ENCODE data around the gene FLAD1. TPM values are rescaled to one million over a fixed set of nuclear protein-coding genes. Genes with fewer than 3 reads are reported as not detected.

FLAD1 gene
- total RNA-seq, 1 experiment from 2014 or later = 88.3 TPM

- CTCF ChIA-PET = interaction anchor here (0.6 to 8.3 kb wide), 26 partner anchors 10 to 235 kb away, joined by 3 to 176 read pairs (median 8); partner anchors contain the start of genes ADAM15, EFNA4, FLAD1 and KRTCAP2
- ATAC-seq = no peak
- DNase-seq (ENCODE audit: low spot score) = no peak
- Mint-ChIP-seq H3K27ac (no peak overlapping the region; the same call in 1 of the 2 replicates), H3K4me1 (peaks cover 42% of the 10 kb centered on the region), H3K27me3 (ENCODE audit: low read depth) (no peaks in the 10 kb centered on the region), H3K4me3 (no peak overlapping the region), H3K9me3 (no peaks in the 10 kb centered on the region), H3K36me3 (peaks cover 20% of the 10 kb centered on the region)
- POLR2A ChIA-PET = interaction anchor here (0.6 to 7.3 kb wide), 19 partner anchors 9 to 222 kb away, joined by 3 to 176 read pairs (median 4); partner anchors contain the start of genes FLAD1, KCNN3, KRTCAP2 and LENEP
- TF ChIP-seq GABPB1 (CRISPR knock-in tag; IDR thresholded peaks at IDR 0.05) = 0 out of 2 replicates have a peak, but pooled peaks have one; percentile 3
- TF ChIP-seq EMX1 (CRISPR knock-in tag; IDR thresholded peaks at IDR 0.05) = peak; percentile 64
- TF ChIP-seq MAX (CRISPR knock-in tag; IDR thresholded peaks at IDR 0.05) = no peak
Measured at GRCh38 chr1:154971341-154971998, 11.7 kb upstream of the FLAD1 start.

- no peak for ATAC-seq
- Mint-ChIP-seq H3K4me3 (no peak overlapping the region), H3K4me1 (peaks cover 42% of the 10 kb centered on the region), H3K27me3 (ENCODE audit: low read depth) (no peaks in the 10 kb centered on the region), H3K36me3 (peaks cover 13% of the 10 kb centered on the region), H3K27ac (no peak overlapping the region), H3K9me3 (no peaks in the 10 kb centered on the region)
- ChIA-PET POLR2A (interaction anchor here (0.5 to 7.3 kb wide), 11 partner anchors 10 to 222 kb away, joined by 3 to 176 read pairs (median 6); partner anchors contain the start of genes FLAD1, LENEP, PBXIP1 and PMVK), CTCF (interaction anchor here (0.9 to 8.3 kb wide), 13 partner anchors 11 to 201 kb away, joined by 3 to 176 read pairs (median 20); partner anchors contain the start of genes ADAM15, EFNA4, FLAD1 and KRTCAP2)
- DNase-seq (ENCODE audit: low spot score) = no peak
- TF ChIP-seq MXD4 (CRISPR knock-in tag; IDR thresholded peaks at IDR 0.05; ENCODE audit: borderline replicate concordance) = no peak
- no peak for TF ChIP-seq ATF1 (CRISPR knock-in tag; IDR thresholded peaks at IDR 0.05)
- TF ChIP-seq OVOL2 (CRISPR knock-in tag; IDR thresholded peaks at IDR 0.05; ENCODE audit: borderline replicate concordance) = no peak
- no peak for TF ChIP-seq CREM (CRISPR knock-in tag; IDR thresholded peaks at IDR 0.05)
- no peak for TF ChIP-seq ZNF281 (CRISPR knock-in tag; IDR thresholded peaks at IDR 0.05)
- TF ChIP-seq STAT6 (CRISPR knock-in tag; conservative IDR thresholded peaks at IDR 0.05; ENCODE audit: low read depth) = no peak
- TF ChIP-seq ZNF671 (CRISPR knock-in tag; IDR thresholded peaks at IDR 0.05) = no peak
- TF ChIP-seq TCF7 (CRISPR knock-in tag; IDR thresholded peaks at IDR 0.05; ENCODE audit: low read depth) = no peak
- no peak for TF ChIP-seq FOXP1 (CRISPR knock-in tag; IDR thresholded peaks at IDR 0.05; ENCODE audit: borderline replicate concordance)
- TF ChIP-seq ZMAT4 (CRISPR knock-in tag; IDR thresholded peaks at IDR 0.05) = no peak
- TF ChIP-seq GABPB1 (CRISPR knock-in tag; IDR thresholded peaks at IDR 0.05) = no peak
- no peak for TF ChIP-seq ZBTB43 (CRISPR knock-in tag; IDR thresholded peaks at IDR 0.05)
- TF ChIP-seq NFYB (CRISPR knock-in tag; conservative IDR thresholded peaks at IDR 0.05; ENCODE audit: low read depth) = no peak
- no peak for TF ChIP-seq TP53 (CRISPR knock-in tag; IDR thresholded peaks at IDR 0.05)
- no peak for TF ChIP-seq GTF2I (CRISPR knock-in tag; conservative IDR thresholded peaks at IDR 0.05)
- no peak for TF ChIP-seq ERG (CRISPR knock-in tag; IDR thresholded peaks at IDR 0.05)
- no peak for TF ChIP-seq ZNF317 (CRISPR knock-in tag; IDR thresholded peaks at IDR 0.05; ENCODE audit: borderline replicate concordance, low read depth)
- no peak for TF ChIP-seq FOXK1 (CRISPR knock-in tag; IDR thresholded peaks at IDR 0.05)
- no peak for TF ChIP-seq CBFB (CRISPR knock-in tag; IDR thresholded peaks at IDR 0.05; ENCODE audit: low read depth)
- no peak for TF ChIP-seq SMAD4 (CRISPR knock-in tag; IDR thresholded peaks at IDR 0.05)
Measured at GRCh38 chr1:154972213-154972516, 11.0 kb upstream of the FLAD1 start.
